H1 (cell line): ENCODE data around the gene NUAK1. TPM values are rescaled to one million over a fixed set of nuclear protein-coding genes. Genes with fewer than 3 reads are reported as not detected.

Experiments used
- polyA plus RNA-seq, 7 experiments: library from polyadenylated mRNA; depleted of rRNA in 3 of 7; stranded (reverse) in 5 of 7; unstranded in 2 of 7; fragments of >200 nt in 5 of 7; fragments of 200-250 nt in 2 of 7; gene quantifications; 1 replicate in 5 of 7; 2 replicates in 1 of 7; 4 replicates in 1 of 7; pipeline versions ENCODE4 v1.2.1 to v1.2.3, GENCODE V29; 2011 to 2013; ENCODE audit warnings: missing spikeins in 2 of 7, mixed read lengths in 2 of 7
- total RNA-seq: library from RNA; stranded (reverse); fragmentation: NEBNext Ultra II Directional; extraction: Animal tissue kit (Norgen Biotek cat#: 25700); gene quantifications from 2 replicates; pipeline ENCODE4 v1.2.1, GENCODE V29; 2021
- TF ChIP-seq, protein P1 (sequence below), 3 experiments: IDR thresholded peaks; 1 replicate in 2 of 3; 2 replicates in 1 of 3; pipeline versions ENCODE4 v1.5.1 to v1.6.1; 2011; ENCODE audit warnings: low read length in 3 of 3, mild to moderate bottlenecking in 3 of 3, inconsistent platforms in 2 of 3, low read depth in 1 of 3, moderate library complexity in 1 of 3; ENCODE audit not compliant: insufficient read depth in 1 of 3; ENCODE audit errors: control extremely low read depth in 1 of 3

Gene NUAK1
- total and polyA plus RNA-seq, 2 of the 8 experiments (the other 6 are each of a cell fraction or from before 2014, with no cell fraction given), result 6.7 to 18.2 TPM

DNA sequence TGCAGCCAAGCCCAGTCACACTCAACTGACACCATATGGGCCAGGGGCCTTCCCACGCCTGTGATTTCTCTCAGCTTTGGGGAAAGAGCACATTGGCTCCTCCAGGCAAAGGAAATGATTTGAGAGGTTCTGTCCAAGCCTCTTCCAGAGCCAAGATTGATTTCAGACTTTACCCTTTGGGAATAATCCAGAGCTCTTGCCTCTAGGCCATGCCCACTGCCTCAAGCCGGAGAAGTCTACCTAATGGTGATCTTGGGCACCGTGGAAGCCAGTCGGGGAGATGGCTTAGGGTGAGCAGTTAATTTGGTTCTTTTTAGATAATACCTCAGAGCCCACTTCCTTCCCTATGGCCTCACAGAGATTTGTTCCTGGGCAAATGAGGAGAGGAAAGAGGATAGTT lies 45.0 kb upstream of the NUAK1 start (continued):
- TF ChIP-seq, protein P1, sequence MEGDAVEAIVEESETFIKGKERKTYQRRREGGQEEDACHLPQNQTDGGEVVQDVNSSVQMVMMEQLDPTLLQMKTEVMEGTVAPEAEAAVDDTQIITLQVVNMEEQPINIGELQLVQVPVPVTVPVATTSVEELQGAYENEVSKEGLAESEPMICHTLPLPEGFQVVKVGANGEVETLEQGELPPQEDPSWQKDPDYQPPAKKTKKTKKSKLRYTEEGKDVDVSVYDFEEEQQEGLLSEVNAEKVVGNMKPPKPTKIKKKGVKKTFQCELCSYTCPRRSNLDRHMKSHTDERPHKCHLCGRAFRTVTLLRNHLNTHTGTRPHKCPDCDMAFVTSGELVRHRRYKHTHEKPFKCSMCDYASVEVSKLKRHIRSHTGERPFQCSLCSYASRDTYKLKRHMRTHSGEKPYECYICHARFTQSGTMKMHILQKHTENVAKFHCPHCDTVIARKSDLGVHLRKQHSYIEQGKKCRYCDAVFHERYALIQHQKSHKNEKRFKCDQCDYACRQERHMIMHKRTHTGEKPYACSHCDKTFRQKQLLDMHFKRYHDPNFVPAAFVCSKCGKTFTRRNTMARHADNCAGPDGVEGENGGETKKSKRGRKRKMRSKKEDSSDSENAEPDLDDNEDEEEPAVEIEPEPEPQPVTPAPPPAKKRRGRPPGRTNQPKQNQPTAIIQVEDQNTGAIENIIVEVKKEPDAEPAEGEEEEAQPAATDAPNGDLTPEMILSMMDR (IDR thresholded peaks at IDR 0.05; ENCODE audit: control extremely low read depth in 1 of 3, insufficient read depth in 1 of 3, low read depth in 1 of 3, low read length in 3 of 3), result no peak
